ENCODE data around the gene HLA-DRB1.
"Not testable (repeated sequence)": the region's sequence is repeated elsewhere in the genome, so short reads cannot be mapped to it uniquely, and the experiment has no call there.

Gene HLA-DRB1

DNA sequence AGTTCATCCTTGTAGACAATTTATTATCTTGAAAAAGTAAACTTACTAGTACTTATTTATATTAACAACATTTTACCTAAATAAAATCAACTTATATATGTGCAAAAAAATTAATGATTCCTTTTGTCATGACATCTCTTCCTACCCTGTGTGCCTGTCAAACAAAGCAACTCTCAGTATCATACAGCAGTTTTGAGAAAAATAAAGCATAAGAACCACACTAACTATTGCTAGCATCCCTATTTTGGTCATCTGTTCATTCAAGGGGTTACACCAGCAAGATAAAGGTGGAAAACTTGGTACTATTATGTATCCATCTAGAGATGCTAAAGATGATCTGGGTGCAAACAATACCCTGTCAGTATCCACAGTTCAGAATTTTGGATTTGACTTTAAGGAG, 7.4 kb upstream of the HLA-DRB1 start:
- TF ChIP-seq CTCF (IDR thresholded peaks at IDR 0.05; ENCODE audit: control insufficient read depth, extremely low read depth, insufficient read depth), result no peak
- no peak for DNase-seq (ENCODE audit: low read depth)
- no peak overlapping the region for H3K4me3 ChIP-seq (ENCODE audit: low read depth, low read length)

GRCh38 chr6:32590713-32591112, 1.1 kb upstream of the HLA-DRB1 start:
- DNase-seq (ENCODE audit: low read depth); H3K4me3 ChIP-seq (ENCODE audit: low read depth, low read length): not testable (repeated sequence)

GRCh38 chr6:32588156-32588555, 1.5 kb downstream of the HLA-DRB1 start:
- no peak for TF ChIP-seq CTCF (IDR thresholded peaks at IDR 0.05; ENCODE audit: control insufficient read depth, extremely low read depth, insufficient read depth)
- DNase-seq (ENCODE audit: low read depth), result no peak
- H3K4me3 ChIP-seq (ENCODE audit: low read depth, low read length), result no peak overlapping the region

- DNase-seq (ENCODE audit: low read depth), result no peak
- H3K4me3 ChIP-seq (ENCODE audit: low read depth, low read length), result no peak overlapping the region
Observed at GRCh38 chr6:32583527-32583898, 6.1 kb downstream of the HLA-DRB1 start.

DNA sequence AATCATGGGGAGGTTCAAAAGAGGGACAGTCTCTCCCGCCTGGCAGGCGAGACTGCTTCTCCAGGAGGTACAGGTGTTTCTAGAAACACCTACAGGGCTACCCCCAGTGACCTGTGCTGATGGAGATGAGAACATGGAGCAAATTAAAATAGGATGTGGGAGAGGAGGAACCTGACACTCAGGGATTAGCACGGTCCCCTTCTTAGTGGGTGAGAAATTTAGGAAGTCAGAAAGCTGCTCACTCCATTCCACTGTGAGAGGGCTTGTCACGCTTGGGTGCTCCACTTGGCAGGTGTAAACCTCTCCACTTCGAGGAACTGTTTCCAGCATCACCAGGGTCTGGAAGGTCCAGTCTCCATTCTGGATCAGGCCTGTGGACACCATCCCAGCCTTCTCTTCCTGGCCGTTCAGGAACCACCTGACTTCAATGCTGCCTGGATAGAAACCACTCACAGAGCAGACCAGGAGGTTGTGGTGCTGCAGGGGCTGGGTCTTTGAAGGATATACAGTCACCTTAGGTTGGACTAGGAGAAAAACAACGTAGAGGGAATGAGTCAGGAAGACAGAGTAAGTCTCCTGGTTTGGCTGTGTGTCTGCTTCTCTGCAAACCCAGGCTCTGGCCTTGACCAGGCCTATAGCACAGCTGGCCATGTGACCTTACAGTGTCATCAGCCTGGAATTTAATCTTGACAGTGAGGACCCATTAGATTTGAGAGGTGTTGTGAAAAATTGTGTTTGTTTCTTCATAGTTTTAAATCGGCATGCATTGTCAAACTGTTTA, 8.1 kb downstream of the HLA-DRB1 start:
- no peak for TF ChIP-seq CTCF (IDR thresholded peaks at IDR 0.05; ENCODE audit: control insufficient read depth, extremely low read depth, insufficient read depth)
- no peak overlapping the region for H3K4me3 ChIP-seq (ENCODE audit: low read depth, low read length)
- no peak for DNase-seq (ENCODE audit: low read depth)

More at GRCh38 chr6:32583527-32583898, 6.1 kb downstream of the HLA-DRB1 start:
- no peak for TF ChIP-seq CTCF (IDR thresholded peaks at IDR 0.05; ENCODE audit: control insufficient read depth, extremely low read depth, insufficient read depth)

- DNase-seq (ENCODE audit: low read depth), result no peak
- no peak for TF ChIP-seq CTCF (IDR thresholded peaks at IDR 0.05; ENCODE audit: control insufficient read depth, extremely low read depth, insufficient read depth)
- H3K4me3 ChIP-seq (ENCODE audit: low read depth, low read length), result no peak overlapping the region
Observed at GRCh38 chr6:32580593-32580992, 9.1 kb downstream of the HLA-DRB1 start.

DNA sequence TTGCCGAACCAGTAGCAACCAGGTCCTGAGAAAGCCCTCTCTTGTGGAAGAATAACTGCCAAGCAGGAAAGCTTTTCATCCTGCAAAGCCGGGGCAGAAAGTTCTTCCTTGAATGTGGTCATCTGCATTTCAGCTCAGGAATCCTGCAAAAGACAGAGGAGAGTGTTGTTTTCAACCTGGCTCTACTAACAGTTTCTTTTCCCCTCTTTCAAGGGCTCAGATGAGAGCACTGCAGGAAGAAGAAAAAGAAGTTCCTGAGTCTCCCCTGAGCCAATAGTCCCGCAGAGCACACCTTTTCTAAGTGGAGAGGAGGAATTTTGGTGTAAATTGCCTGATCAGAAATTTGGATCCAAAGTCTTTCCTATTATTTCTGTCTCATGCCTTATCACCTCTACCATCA, 10.7 kb downstream of the HLA-DRB1 start:
- no peak overlapping the region for H3K4me3 ChIP-seq (ENCODE audit: low read depth, low read length)
- TF ChIP-seq CTCF (IDR thresholded peaks at IDR 0.05; ENCODE audit: control insufficient read depth, extremely low read depth, insufficient read depth), result no peak
- DNase-seq (ENCODE audit: low read depth), result no peak

DNA sequence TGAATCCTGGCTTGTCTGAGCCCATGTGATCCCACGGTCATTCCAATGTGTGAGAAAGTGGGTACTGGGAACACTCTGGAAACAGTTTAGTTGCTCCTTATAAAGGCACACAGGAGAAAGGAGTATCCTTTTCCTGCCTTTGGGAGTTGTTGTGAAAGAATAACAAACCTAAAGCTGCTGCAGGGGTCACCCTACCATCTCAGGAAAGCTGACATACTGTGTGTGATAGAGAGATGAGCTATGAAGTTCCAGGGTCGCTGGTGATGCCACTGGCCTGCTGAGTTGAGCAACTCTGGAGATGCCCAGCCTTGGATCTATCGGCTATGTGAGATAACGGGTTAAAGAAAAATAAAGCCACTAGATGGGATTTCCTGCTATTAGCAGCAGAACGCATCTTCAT, 12.2 kb downstream of the HLA-DRB1 start:
- not testable (repeated sequence) for H3K4me3 ChIP-seq (ENCODE audit: low read depth, low read length); DNase-seq (ENCODE audit: low read depth)

Measured in LNCaP clone FGC (cell line).